OCI-LY3 (cell line): ENCODE results near the gene EFNA1.

Experiments
- H2AFZ ChIP-seq: fragments of 200-600, 300-600 bp; shearing (Covaris generic); 2 replicates; pipeline ENCODE4 v1.6.0; 2014; ENCODE audit warnings: antibody characterized with exemption, low read depth, low read length
- H3K27ac ChIP-seq: fragments of 200-600, 300-600 bp; sonication (generic); 2 replicates; pipeline ENCODE4 v1.5.1; 2014; ENCODE audit warnings: mild to moderate bottlenecking, low read length, moderate library complexity, mixed read lengths
- H3K27me3 ChIP-seq: fragments of 200-600, 300-600 bp; sonication (generic); 2 replicates; pipeline ENCODE4 v1.6.1; 2014; ENCODE audit warnings: low read depth, low read length, mixed read lengths
- H3K36me3 ChIP-seq: fragments of 200-600, 300-600 bp; sonication (generic); replicated peaks from 2 replicates; pipeline ENCODE3; 2014; ENCODE audit warnings: low read depth, low read length, mixed read lengths
- H3K4me1 ChIP-seq: fragments of 300-600, 200-600 bp; sonication (generic); 2 replicates; pipeline ENCODE4 v1.6.1; 2014; ENCODE audit warnings: low read length, mixed read lengths
- H3K4me2 ChIP-seq: fragments of 200-600, 300-600 bp; sonication (generic); 2 replicates; pipeline ENCODE4 v1.6.1; 2014; ENCODE audit warnings: low read length, mixed read lengths
- H3K4me3 ChIP-seq: fragments of 300-600, 200-600 bp; sonication (generic); 2 replicates; pipeline ENCODE4 v1.5.1; 2014; ENCODE audit warnings: antibody characterized with exemption, mild to moderate bottlenecking, low read length, moderate library complexity
- H3K79me2 ChIP-seq: fragments of 300-600, 200-600 bp; shearing (Covaris generic); 2 replicates; pipeline ENCODE4 v1.6.1; 2014; ENCODE audit warnings: mild to moderate bottlenecking, low read length, mixed read lengths
- H3K9ac ChIP-seq: fragments of 300-600, 200-600 bp; shearing (Covaris generic); 2 replicates; pipeline ENCODE4 v1.6.0; 2014; ENCODE audit warnings: mild to moderate bottlenecking, low read length, moderate library complexity
- H3K9me3 ChIP-seq: fragments of 200-600, 300-600 bp; shearing (Covaris generic); 2 replicates; pipeline ENCODE4 v1.6.1; 2014; ENCODE audit warnings: low read length, mixed read lengths; ENCODE audit not compliant: insufficient read depth
- H4K20me1 ChIP-seq: fragments of 200-600, 300-600 bp; sonication (generic); 2 replicates; pipeline ENCODE4 v1.6.1; 2016; ENCODE audit warnings: low read length, mixed read lengths; ENCODE audit not compliant: insufficient read depth
- EZH2phosphoT487 ChIP-seq: fragments of 200-600 bp; shearing (Covaris generic); IDR thresholded peaks from 2 replicates; pipeline ENCODE4 v1.6.1; 2018; ENCODE audit warnings: antibody characterized with exemption, mixed run types, low read depth
- TF ChIP-seq, protein P1 (sequence below): fragments of 200-600, 300-600 bp; sonication (generic); IDR thresholded peaks from 2 replicates; pipeline ENCODE4 v1.5.1; 2014; ENCODE audit warnings: antibody characterized with exemption, low read length, low read depth

Gene EFNA1

DNA sequence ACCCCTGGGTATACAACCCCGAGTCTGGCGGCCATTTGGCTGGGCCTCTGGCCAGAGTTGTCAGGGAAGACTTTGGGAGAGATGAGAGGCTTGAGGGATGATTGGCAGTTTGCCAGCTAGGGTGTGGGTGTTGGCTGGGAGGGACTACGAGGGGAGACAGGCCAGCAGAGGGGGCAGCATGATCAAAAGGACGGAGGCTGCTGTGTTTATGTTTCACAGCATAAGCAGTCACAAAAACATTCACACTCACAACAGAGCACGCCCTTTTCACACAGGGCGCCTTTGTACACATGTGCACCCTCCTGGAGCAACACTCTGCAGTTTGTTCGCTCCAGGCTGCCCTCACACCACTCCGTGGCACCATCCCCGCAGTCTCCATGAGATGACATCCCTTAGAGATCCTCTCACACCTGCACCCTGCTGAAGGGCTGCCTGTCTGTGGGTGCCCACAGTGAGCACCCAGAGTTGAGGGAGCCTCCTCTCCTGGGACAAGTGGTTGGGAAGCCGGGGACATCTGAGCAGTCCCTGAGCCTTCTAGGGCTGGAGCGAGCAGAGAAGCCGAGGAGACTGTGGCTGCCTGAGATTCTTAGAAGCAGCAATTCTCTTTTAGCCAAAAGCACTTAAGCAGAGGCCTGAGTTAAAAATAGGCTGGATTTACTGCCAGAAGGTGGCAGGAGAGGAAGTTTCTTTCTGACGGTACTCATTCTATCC is 33.6 kb upstream of the EFNA1 start:
- Histone ChIP-seq H3K4me2 (no peak overlapping the region), H3K27ac (no peak overlapping the region), H3K9me3 (no peaks in the 10 kb centered on the region), H3K4me3 (no peak overlapping the region), H3K27me3 (peaks cover 16% of the 10 kb centered on the region), H4K20me1 (no peaks in the 10 kb centered on the region), H3K79me2 (no peaks in the 10 kb centered on the region), H3K4me1 (peaks cover 14% of the 10 kb centered on the region), H2AFZ (peak overlapping the region; percentile 54; the same call in 1 of the 2 replicates), H3K9ac (no peak overlapping the region), H3K36me3 (no peaks in the 10 kb centered on the region)
- TF ChIP-seq, protein P1, sequence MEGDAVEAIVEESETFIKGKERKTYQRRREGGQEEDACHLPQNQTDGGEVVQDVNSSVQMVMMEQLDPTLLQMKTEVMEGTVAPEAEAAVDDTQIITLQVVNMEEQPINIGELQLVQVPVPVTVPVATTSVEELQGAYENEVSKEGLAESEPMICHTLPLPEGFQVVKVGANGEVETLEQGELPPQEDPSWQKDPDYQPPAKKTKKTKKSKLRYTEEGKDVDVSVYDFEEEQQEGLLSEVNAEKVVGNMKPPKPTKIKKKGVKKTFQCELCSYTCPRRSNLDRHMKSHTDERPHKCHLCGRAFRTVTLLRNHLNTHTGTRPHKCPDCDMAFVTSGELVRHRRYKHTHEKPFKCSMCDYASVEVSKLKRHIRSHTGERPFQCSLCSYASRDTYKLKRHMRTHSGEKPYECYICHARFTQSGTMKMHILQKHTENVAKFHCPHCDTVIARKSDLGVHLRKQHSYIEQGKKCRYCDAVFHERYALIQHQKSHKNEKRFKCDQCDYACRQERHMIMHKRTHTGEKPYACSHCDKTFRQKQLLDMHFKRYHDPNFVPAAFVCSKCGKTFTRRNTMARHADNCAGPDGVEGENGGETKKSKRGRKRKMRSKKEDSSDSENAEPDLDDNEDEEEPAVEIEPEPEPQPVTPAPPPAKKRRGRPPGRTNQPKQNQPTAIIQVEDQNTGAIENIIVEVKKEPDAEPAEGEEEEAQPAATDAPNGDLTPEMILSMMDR, result peak; percentile 65
- TF ChIP-seq EZH2phosphoT487, result no peak

DNA sequence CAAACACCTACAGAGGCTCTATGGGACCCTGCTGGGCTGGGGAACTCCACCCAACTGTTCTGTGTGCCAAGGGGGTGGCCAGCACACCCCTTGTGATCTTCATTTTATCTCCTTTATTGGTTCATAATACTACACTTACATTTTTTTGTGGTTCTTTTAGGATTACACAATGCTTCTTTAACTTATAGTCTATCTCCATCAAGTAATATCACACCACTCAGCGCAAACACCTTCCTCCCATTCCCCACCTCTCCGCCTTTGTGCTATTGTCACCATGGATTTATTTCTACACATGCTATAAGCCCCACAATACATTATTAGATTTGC is 33.1 kb upstream of the EFNA1 start:
- Histone ChIP-seq H3K36me3 (no peaks in the 10 kb centered on the region), H3K9ac (no peak overlapping the region), H3K4me2 (no peak overlapping the region), H3K27me3 (peaks cover 16% of the 10 kb centered on the region), H3K79me2 (no peaks in the 10 kb centered on the region), H2AFZ (no peak overlapping the region), H3K4me1 (peaks cover 14% of the 10 kb centered on the region), H3K9me3 (no peaks in the 10 kb centered on the region), H3K4me3 (no peak overlapping the region), H3K27ac (no peak overlapping the region), H4K20me1 (no peaks in the 10 kb centered on the region)
- TF ChIP-seq EZH2phosphoT487, result no peak

DNA sequence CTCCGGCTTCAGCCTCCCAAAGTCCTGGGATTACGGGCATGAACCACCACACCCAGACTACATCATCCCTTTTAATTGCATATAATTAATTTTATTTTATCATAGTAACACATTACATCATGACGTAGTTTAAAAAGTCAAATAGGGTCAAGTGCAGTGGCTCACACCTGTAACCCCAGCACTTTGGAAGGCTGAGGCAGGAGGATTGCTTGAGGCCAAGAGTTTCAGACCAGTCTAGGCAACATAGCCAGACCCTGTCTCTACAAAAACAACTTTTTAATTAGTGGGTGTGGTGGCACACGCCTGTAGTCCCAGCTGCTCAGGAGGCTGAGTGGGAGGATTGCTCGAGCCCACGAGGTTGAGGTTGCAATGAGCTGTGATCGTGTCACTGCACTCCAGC is 28.3 kb upstream of the EFNA1 start:
- TF ChIP-seq, protein P1, result no peak
- TF ChIP-seq EZH2phosphoT487, result no peak

DNA sequence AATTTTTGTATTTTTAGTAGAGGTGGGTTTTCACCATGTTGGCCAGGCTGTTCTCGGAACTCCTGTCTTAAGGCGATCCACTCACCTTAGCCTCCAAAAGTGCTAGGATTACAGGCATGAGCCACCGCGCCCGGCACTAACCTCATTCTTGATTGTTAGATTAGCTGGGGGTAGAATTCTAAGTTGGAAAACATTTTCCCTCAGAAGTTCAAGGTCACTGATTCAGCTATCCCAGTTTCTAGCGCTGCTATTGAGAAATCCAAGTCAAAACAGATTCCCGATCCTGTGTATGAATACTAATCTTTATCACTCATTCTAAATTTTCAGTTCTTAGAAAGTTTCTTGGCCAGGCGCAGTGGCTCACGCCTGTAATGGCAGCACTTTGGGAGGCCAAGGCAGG is 24.4 kb upstream of the EFNA1 start:
- Histone ChIP-seq H3K27me3 (peaks cover 19% of the 10 kb centered on the region), H3K79me2 (no peaks in the 10 kb centered on the region), H3K4me3 (no peak overlapping the region), H3K9ac (no peak overlapping the region), H3K4me2 (no peak overlapping the region), H3K9me3 (no peaks in the 10 kb centered on the region), H2AFZ (no peak overlapping the region), H4K20me1 (no peaks in the 10 kb centered on the region), H3K4me1 (0 out of 2 replicates have a peak, but pooled peaks cover 2% of the 10 kb centered on the region), H3K27ac (no peak overlapping the region), H3K36me3 (no peaks in the 10 kb centered on the region)
- no peak for TF ChIP-seq EZH2phosphoT487
- TF ChIP-seq, protein P1, result no peak

More for the DNA sequence above, 28.3 kb upstream of the EFNA1 start:
- Histone ChIP-seq H4K20me1 (no peaks in the 10 kb centered on the region), H3K4me2 (no peak overlapping the region), H3K9ac (no peak overlapping the region), H3K4me3 (no peak overlapping the region), H3K27ac (no peak overlapping the region), H3K27me3 (peaks cover 16% of the 10 kb centered on the region), H3K36me3 (no peaks in the 10 kb centered on the region), H2AFZ (no peak overlapping the region), H3K4me1 (peaks cover 3% of the 10 kb centered on the region), H3K79me2 (no peaks in the 10 kb centered on the region), H3K9me3 (no peaks in the 10 kb centered on the region)
